SKM-1 treated with dmso at 0.1 percent for 144 hours (cell line): ENCODE measurements around the gene SH3BP5.

Source experiments
- DNase-seq: peaks from one replicate; lab custom pipeline; 2025; ENCODE audit not compliant: unreplicated experiment; lab: John Stamatoyannopoulos, UW

SH3BP5 gene

DNA sequence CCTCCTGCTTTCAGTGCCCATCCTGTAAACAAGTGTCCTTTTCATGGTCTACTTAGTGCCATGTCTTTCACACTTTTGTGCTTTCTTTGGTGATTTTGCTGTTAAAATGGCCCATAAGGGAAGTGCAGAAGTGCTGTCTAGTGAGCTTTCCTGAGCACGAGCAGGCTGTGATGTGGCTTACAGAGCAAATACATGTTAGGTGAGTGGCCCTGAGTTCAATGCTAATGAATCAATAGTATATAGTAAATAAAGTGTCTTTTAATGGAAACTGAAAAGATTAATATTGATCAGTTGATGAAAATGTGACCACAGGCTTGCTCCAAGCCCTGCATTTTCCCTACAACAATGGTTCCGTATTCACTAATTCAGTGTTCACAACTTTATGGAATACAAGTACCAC, 5.7 kb downstream of the SH3BP5 start:
- DNase-seq: no peak

DNA sequence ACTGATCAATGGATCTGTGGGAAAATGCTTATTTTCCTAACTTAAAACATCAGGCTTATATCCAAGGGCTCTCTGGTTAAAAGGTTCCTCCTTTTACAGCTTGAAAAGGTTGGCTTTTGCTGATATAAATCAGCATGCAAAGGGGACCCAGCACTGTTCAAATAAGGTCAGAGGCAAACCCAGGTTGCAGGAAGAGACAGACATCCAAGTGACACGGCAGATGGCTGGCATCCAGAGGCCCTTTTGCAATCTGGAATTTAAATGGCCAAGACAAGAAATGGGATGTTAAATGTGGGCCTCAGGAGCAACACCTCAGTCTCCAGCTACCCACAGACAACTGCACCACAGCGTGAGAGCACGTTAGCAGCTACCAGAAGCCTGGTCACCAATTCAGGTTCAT, 6.3 kb downstream of the SH3BP5 start:
- DNase-seq: no peak

DNA sequence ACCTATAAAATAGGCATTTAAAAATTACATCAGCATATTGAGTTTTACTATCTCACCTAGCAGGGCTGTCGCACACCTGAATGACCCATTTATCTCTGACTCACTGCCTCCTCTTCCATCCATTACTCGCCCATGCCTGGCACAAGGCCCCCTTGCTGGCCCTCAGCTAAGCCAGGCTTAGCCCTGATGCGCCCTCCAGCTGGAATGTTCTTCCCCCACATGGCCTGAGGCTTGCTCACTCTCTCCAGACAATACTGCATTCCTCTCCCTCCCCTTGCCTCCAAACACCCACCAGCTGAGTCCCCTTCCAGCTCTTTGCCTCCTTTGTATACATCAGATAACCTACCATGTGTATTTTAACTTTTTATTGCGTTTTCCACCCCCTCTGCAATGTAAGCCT, 7.2 kb downstream of the SH3BP5 start:
- no peak for DNase-seq

DNA sequence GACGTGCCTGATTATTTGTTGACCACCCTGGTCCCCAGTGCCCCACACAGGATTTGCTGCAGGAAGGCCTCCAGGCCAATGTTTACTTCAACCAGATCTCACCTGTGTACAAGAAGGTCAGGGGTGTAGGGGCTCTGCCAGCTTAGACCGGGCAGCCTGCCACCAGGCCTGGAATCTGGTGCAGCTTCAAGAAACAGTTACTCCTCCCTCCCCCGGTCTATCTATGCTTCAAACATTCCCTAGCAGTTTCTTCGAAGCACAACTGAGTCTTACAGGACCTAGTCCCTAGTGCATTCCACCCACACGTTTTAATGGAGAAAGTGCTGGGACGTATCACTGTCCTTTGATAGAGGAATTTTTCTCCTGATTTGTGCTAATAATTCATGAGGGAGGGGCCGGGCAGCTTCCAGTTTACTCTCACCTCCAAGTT, 8.0 kb downstream of the SH3BP5 start:
- no peak for DNase-seq

DNA sequence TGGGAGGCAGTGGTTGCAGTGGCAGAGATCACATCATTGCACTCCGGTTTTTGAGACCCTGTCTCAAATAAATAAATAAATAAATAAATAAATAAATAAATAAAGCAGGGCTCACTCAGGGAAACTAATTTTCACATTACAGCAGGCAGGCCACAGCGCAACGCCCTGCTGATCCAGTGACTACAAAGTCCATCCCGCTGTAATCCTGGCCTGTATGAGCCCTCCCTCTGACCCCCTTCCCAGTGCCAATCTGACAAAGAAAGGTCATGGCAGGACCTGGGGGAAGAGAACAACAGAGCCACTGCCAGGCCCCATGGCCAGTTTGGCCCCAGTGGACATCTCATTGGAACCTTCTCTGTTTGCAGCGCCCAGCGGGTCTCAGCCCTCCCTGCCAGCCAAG, 9.3 kb downstream of the SH3BP5 start:
- no peak for DNase-seq

DNA sequence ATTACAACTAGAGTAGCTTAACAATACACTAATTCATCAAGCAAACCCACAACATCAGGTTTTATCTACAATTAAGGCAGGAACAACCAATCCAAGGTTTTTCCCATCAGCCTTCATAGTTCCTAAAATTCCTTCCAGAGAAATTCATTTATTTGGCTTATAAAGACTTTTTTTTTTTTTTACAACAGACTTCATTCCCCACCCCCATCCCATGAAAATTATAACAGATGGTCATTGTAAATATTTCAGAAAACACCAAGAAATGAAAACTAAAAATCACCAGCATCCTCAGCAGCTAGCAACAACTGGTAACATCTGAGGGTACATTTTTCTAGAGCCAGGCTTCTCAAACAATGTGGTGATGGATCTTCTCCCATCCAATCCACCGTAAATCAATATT, 11.0 kb downstream of the SH3BP5 start:
- no peak for DNase-seq

DNA sequence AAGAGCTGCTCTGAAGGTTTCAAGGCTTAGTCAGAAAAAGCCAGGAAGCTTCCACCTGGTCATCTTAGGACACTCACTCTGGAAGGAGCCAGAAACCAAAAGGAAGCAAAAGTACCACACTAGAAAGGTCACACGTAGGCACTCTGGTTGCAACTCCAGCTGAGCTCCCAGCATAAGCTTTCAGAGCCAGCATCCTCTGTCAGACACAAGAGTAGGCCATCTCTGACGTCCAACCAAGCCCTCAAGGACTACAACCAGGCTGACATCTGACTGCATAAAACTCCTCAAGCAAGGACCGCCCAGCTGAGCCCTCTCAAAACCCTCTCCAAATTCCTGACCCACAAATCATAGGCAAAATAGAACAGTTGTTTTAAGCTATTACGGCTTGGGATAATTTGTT, 12.8 kb downstream of the SH3BP5 start:
- no peak for DNase-seq

DNA sequence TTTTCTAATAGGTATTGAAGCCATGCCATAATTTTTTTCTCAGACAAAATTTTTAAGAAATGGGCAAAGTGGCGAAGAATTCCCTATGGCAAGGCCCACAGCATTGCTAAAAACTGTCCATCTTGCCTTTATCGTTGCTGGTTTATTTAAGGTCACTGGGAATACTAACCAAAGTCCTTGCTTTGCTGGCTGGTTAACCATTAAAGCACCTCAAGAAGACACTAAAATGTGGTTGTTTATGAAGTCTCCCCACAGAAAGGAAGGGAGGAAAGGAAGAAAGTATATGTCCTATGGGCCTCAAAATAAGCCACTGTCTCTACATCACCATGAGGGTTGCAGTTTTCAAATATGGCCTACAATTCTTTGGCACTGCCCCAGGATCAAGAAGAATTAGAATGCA, 13.2 kb downstream of the SH3BP5 start:
- DNase-seq: no peak

DNA sequence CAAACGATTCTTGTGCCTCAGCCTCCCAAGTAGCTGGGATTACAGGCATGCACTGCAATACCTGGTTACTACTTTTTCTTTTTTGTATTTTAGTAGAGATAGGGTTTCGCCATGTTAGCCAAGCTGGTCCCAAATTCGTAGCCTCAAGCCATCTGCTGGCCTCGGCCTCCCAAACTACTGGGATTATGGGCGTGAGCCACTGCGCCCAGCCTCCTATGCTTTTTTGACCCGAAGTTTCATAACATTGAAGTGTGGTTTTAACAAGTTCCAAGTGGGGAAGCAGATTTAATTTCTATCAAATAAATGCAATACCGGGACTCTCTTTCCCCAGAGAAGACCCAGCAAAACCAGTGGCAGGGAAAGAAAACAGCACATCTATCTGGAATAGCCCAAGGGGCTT, 13.7 kb downstream of the SH3BP5 start:
- DNase-seq: no peak

DNA sequence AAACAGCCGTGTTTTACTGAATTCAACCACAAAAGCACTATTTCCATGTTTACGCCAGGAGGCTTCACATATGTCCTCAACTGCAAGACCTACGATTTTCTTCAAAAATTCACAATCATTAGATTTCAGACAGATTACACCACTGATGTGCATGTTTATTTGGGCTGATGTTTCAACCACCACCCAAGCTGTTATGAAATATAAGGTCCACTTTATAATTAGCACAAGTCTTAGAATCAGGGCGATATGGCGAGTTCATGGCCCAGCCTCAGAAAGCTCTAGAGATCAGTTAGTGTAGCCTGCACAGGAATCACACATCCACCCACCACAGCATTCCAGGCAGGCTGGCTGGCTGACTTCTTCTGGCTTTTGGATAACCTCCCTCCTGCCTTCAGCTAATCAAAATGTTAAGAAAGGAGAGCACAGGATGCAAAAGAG, 15.4 kb downstream of the SH3BP5 start:
- no peak for DNase-seq

DNA sequence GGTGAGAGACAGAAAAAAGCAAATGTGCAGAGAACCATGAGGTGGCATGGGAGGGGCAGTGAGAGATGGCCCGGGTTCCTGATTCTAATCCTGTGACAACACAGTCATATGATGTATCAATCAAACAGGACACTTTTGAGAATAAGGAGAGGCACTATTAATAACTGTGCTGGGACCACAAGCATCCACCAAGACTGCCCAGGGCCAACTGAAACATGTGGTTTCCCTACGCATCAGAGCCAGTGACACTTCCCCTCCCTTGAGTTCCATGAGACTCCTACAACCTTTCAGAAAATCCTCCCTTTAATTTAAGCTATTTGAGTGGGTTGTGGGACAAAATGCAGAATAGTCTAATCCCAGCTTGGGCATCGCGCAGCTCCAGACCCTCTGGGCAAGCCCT, 17.4 kb downstream of the SH3BP5 start:
- peak; percentile 47 for DNase-seq

DNA sequence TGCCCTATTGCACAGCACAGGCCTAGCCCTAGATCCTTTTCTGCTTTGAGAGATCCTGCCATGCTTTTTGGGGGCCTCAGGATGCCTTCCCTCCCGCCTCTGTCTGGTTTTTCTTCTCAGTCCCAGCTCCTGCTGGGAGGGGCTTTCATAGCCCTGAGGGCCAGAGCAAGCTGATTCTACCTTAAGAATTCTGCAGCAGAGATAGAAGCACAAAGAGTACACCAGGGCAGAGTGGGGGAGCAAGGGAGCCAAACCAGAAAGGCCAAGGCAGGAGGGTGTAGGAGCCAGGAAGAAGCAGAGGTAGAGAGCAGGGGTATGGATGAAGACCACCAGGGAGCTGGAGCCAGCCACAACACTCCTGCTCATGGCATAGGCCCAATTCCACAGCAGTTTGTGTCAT, 18.1 kb downstream of the SH3BP5 start:
- no peak for DNase-seq

DNA sequence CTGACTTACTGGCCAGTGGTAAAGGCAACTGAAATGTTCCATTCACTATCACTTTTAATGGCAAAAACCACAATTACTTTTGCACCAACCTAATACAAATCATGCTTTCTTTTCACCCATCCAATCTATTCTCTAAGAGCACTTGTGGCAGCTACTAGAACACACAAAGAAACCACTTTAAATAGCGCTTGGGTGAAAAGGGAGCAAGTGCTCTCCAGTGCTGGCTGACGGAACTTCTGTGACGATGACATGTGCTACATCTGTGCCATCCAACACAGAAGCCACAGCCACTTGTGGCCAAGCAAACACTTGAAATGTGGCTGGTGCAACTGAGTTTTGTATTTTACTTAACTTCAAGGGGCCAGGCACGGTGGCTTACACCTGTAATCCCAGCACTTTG, 18.9 kb downstream of the SH3BP5 start:
- DNase-seq: no peak

DNA sequence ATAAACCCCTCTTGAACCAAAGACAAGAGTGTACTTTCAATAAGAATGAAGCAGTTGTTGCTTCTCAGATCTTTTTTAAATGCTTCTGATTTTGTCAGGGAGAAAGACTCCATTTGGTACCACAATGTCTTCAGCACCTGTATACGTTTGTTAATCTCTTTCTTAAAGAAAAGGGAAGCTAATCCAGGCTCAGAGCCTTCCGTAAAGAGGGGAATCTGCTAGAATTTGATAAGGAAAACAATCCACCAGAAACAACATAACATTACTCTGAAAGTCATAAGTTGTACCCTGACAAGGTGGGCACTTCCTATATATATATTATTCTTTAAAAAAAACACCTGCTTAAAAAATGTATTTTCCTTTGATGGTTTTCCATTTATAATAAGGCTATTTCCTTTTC, 19.8 kb downstream of the SH3BP5 start:
- DNase-seq: no peak

DNA sequence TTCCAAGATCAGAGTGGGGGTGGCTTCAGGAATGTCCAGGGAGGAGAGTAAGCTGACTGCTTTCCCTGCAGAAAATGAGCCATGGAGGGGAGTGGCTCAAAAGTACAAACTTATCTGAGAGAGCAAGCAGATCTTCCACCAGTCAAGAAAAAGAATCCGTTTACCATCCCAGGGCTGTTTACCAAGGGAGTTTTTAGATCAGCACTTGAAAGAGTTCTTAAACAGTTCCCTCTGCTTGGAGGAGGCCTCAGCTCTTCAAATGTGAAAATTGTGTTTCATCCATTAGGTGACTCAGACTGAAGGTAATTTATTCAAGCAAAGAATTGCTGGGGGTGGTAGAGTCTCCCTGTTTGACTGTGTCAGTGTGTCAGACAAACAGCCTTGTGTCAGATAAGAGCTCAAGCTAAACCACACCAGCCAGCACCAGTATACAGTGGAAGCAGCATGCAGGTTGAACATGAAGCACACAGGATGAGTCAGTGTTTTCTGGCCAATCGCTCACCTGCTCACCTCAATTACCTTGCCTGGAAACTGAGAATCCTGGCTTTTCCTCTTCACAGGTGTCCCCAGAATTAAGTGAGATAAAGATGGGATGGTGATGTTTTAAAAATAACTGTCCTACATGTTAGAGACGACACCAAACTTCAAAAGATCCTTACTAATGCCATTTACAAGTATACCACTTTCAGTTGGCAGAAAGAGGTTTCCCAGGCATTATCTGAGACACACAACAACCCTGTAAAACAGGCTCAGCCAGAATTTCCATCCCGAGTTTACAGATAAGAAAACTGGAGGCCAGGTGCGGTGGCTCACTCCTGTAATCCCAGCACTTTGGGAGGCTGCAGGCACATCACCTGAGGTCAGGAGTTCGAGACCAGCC, 21.7 kb downstream of the SH3BP5 start:
- DNase-seq: no peak

DNA sequence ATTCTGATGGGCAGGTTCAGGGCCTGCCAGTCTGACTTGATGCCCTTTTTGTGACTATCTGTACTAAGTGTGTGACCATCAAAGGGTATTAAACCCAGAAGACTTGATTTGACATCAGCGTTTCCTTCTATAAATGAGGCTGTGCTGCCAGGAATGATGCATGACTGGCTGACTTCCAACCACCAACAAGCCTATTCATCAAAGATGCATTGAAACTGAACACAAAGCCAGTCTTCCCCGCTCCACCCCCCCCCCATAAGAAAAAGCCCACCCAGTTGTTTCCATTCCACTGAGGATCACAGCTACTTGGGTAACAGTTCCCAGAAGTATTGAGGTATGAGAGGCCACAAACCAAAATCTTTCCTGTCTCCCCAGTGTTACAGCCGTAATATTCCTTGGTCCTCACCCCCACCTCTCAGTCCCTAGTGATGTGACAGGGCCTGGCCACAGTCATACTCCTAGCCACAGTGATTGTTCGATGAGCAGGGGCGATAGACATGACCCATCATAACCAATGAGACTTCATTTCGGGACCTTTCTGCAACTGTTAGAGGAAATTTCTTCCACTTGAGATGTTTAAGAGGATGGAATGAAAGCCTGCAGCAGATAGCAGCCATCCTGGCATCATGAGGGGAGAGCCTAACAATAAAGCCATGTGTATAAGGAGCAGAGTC, 22.6 kb downstream of the SH3BP5 start:
- no peak for DNase-seq

DNA sequence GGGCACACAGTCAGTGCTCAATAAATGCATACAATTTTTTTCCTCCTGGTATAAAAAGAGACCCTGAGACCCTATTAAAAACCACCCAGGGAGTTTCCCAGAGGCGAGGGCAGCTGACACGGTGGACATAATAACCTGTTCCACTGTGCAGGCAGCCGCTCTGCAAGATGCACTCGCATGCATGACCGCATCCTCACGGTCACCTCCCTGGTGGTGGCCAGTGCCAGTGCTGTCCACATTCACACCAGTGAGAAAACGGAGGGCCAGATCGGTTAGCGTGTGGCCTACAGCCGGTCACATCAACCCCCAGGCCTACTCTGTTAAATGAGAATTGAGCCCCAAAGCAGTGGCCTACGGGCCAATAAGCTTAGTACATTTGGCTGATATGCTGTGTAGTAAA, 24.8 kb downstream of the SH3BP5 start:
- DNase-seq: no peak

DNA sequence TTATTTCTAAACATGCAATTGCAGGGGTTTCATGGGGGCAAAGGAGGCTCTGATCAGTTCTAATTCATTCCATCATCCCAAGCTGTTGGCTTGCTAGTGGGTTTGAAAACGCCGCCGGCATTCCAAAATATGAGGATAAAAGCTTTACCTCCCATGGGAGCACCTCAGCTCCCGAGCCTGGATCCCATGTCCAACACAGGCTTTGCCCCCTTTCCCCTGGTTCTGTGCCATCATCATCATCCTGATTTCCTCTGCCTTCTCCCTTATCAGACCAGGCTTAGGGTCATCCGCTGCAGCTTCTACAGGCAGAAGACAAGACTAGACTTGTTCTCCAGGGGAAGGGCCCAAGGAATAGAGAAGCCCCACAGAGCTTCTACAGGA, 25.4 kb downstream of the SH3BP5 start:
- no peak for DNase-seq

DNA sequence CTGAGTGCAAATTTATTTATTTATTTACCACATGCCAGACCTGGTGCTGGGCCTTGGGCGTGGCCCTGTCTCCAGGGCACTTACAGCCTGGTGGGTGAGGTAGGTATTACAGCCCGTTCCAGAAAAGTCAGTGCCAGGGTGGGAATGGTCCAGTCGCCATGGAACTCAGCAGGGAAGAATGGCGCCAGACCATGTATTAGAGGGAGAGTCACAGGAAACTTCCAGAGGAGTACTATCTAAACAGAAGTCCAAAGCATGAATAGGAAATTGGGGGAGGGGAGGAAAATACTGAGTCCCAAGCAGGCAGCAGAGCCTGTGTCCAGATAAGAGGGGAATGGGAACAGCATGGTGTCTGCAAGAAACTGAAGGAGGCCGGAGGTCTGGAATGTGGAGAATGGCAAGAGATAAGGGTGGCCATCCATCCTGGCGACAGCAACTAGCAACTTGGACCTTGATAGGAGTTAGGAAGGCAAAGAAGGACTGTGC, 27.0 kb downstream of the SH3BP5 start:
- DNase-seq: no peak

DNA sequence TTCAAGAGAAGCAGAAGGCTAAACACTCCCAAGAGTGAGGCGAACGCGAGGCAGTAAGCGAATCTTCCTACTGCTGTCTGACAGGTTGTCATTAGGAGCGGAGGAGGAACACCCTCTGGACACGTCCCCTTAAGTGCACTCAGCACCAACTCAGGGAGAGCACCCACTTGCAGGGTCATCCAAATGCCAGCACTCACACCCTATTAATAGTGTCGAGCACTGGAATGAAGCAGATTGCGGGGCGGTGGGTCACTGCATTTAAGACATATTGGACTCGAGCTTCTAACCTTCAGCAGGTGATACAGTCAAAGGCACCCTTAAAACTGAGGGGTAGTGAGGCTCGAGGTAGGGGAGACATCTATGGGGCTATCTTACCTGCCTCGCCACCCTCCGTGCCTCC, 28.7 kb downstream of the SH3BP5 start:
- no peak for DNase-seq

DNA sequence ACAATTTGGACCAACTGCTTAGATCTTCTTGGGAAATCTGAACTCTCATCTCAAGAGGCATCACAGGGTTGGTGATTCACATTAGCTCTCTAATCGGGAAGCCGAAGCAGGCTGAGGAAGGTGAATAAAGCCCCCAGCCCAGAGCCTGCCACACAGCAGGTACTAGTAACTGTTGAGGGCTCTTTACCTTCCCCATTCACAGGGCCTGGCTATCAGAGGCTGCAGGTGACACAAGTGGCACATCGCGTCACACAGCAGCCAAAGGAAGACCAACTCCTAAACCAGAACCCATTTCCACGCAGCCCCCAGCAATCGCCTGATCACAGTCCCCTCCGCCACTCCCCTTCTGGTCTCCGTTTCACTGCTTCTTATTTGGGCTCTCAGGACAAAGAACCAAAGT, 29.2 kb downstream of the SH3BP5 start:
- no peak for DNase-seq

DNA sequence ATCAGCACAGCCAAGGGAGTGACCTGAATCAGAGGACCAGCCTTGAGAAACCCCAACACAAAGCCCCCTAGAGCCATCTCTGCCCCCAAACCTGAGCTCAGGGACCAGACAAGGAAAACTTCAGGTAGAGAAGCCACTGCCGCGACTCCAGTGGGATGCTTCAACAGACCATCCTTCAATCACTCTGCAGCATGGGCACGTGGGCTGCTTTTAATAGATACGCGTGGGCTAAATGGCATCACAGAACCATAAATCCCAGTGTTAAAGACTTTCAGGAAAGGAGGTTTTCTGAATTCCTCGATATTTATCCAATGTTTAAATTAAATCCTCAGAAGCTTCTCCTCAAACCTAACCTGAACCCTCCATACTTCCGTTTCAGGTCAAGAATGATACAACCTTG, 30.6 kb downstream of the SH3BP5 start:
- no peak for DNase-seq
